Fibroblast of lung (primary cell): ENCODE results near the gene PRCC. TPM values are rescaled to one million over a fixed set of nuclear protein-coding genes. Genes with fewer than 3 reads are reported as not detected.

ENCODE experiments used
- DNase-seq, 2 donors: peaks; one replicate each; pipeline versions ENCODE4 v3.0.0 to v3.0.0-alpha.2; 2010; ENCODE audit warnings: low read depth in 2 of 2
- H2AFZ ChIP-seq: 2 replicates; pipeline ENCODE4 v1.5.1; 2012; ENCODE audit warnings: low read length, control low read depth, inconsistent platforms
- H3K27ac ChIP-seq: 2 replicates; pipeline ENCODE4 v1.5.1; 2011; ENCODE audit warnings: low read length, control low read depth; ENCODE audit not compliant: insufficient read depth
- H3K27me3 ChIP-seq: 2 replicates; pipeline ENCODE4 v1.5.1; 2011; ENCODE audit warnings: mild to moderate bottlenecking, low read length; ENCODE audit not compliant: control insufficient read depth, insufficient read depth
- H3K36me3 ChIP-seq: 2 replicates; pipeline ENCODE4 v1.5.1; 2011; ENCODE audit warnings: low read length; ENCODE audit not compliant: control insufficient read depth, insufficient read depth
- H3K4me1 ChIP-seq: 2 replicates; pipeline ENCODE4 v1.5.1; 2011; ENCODE audit warnings: low read length; ENCODE audit not compliant: control insufficient read depth, insufficient read depth; ENCODE audit errors: extremely low read depth
- H3K4me2 ChIP-seq: 2 replicates; pipeline ENCODE4 v1.5.1; 2011; ENCODE audit warnings: low read length, control low read depth; ENCODE audit not compliant: insufficient read depth; ENCODE audit errors: extremely low read depth
- H3K4me3 ChIP-seq, 4 experiments: fragments of 200-600 bp in 1 of 4; sonication (generic) in 1 of 4; replicated peaks in 1 of 4; 2 replicates each; pipeline ENCODE4 v1.5.1; 2011 to 2016; ENCODE audit warnings: low read length in 4 of 4, low read depth in 3 of 4, mild to moderate bottlenecking in 3 of 4, control low read depth in 2 of 4, inconsistent platforms in 1 of 4, mixed read lengths in 1 of 4; ENCODE audit not compliant: insufficient read depth in 1 of 4; ENCODE audit errors: control extremely low read depth in 1 of 4
- H3K79me2 ChIP-seq: 2 replicates; pipeline ENCODE4 v1.5.1; 2012; ENCODE audit warnings: mild to moderate bottlenecking, low read length, inconsistent platforms; ENCODE audit not compliant: control insufficient read depth, insufficient read depth
- H3K9ac ChIP-seq: 2 replicates; pipeline ENCODE4 v1.5.1; 2011; ENCODE audit warnings: mild to moderate bottlenecking, low read length, control low read depth; ENCODE audit not compliant: insufficient read depth
- H3K9me3 ChIP-seq: 2 replicates; pipeline ENCODE4 v1.5.1; 2012; ENCODE audit warnings: low read depth, low read length; ENCODE audit not compliant: control insufficient read depth, insufficient read depth
- H4K20me1 ChIP-seq: 2 replicates; pipeline ENCODE4 v1.5.1; 2011; ENCODE audit warnings: low read length; ENCODE audit not compliant: control insufficient read depth, insufficient read depth; ENCODE audit errors: extremely low read depth
- CTCF ChIP-seq, 2 donors: IDR thresholded peaks in 1 of 2; conservative IDR thresholded peaks in 1 of 2; 1 replicate in 1 of 2; 2 replicates in 1 of 2; pipeline ENCODE4 v1.5.1; 2011 to 2012; ENCODE audit warnings: low read length in 2 of 2, control low read depth in 1 of 2, inconsistent platforms in 1 of 2, low read depth in 1 of 2, mild to moderate bottlenecking in 1 of 2
- EZH2 ChIP-seq: IDR thresholded peaks from 2 replicates; pipeline ENCODE4 v1.5.1; 2012; ENCODE audit warnings: low read length, control low read depth, mild to moderate bottlenecking; ENCODE audit errors: missing control alignments
- polyA plus RNA-seq, 2 donors: library from polyadenylated mRNA; depleted of rRNA in 1 of 2; stranded (reverse) in 1 of 2; unstranded in 1 of 2; fragments of >200 nt; gene quantifications; 2 replicates each; pipeline ENCODE4 v1.2.1, GENCODE V29; 2011 to 2012; ENCODE audit warnings: missing spikeins in 1 of 2
- total RNA-seq: library from RNA; depleted of rRNA; stranded (reverse); fragments of >200 nt; gene quantifications from 2 replicates; pipeline ENCODE4 v1.2.1, GENCODE V29; 2014

Gene PRCC
- total and polyA plus RNA-seq, 2 donors (not counting 1 experiment from before 2014, with no cell fraction given): 13.2 to 52.0 TPM

- Histone ChIP-seq H3K4me3 (no peak overlapping the region), H3K36me3 (no peaks in the 10 kb centered on the region), H4K20me1 (no peaks in the 10 kb centered on the region), H2AFZ (no peak overlapping the region), H3K4me1 (no peaks in the 10 kb centered on the region), H3K9ac (no peak overlapping the region), H3K79me2 (no peaks in the 10 kb centered on the region), H3K27me3 (peaks cover 36% of the 10 kb centered on the region), H3K9me3 (no peaks in the 10 kb centered on the region), H3K4me2 (no peak overlapping the region), H3K27ac (no peak overlapping the region)
- DNase-seq: no peak
- no peak for TF ChIP-seq CTCF (conservative IDR thresholded peaks at IDR 0.05 in 1 of 2, IDR thresholded peaks at IDR 0.05 in 1 of 2; ENCODE audit: low read depth in 1 of 2, low read length in 2 of 2)
- TF ChIP-seq EZH2: no peak
Observed at GRCh38 chr1:156828400-156829124, 61.2 kb downstream of the PRCC start.

- Histone ChIP-seq H3K79me2 (no peaks in the 10 kb centered on the region), H3K4me1 (no peaks in the 10 kb centered on the region), H3K27ac (no peak overlapping the region), H3K4me3 (no peak overlapping the region), H4K20me1 (peaks cover 2% of the 10 kb centered on the region), H3K36me3 (no peaks in the 10 kb centered on the region), H2AFZ (no peak overlapping the region), H3K9ac (no peak overlapping the region), H3K4me2 (no peak overlapping the region), H3K27me3 (peaks cover 57% of the 10 kb centered on the region), H3K9me3 (no peaks in the 10 kb centered on the region)
- DNase-seq: no peak
- TF ChIP-seq CTCF (conservative IDR thresholded peaks at IDR 0.05 in 1 of 2, IDR thresholded peaks at IDR 0.05 in 1 of 2; ENCODE audit: low read depth in 1 of 2, low read length in 2 of 2) (no peak), EZH2 (no peak)
Observed at GRCh38 chr1:156832434-156832833, 65.1 kb downstream of the PRCC start.

- Histone ChIP-seq H3K4me3 (no peak overlapping the region), H3K36me3 (no peaks in the 10 kb centered on the region), H2AFZ (no peak overlapping the region), H3K27me3 (peaks cover 61% of the 10 kb centered on the region), H3K9me3 (no peaks in the 10 kb centered on the region), H3K4me1 (no peaks in the 10 kb centered on the region), H4K20me1 (peaks cover 2% of the 10 kb centered on the region), H3K9ac (no peak overlapping the region), H3K4me2 (no peak overlapping the region), H3K27ac (no peak overlapping the region), H3K79me2 (no peaks in the 10 kb centered on the region)
- DNase-seq: no peak
- TF ChIP-seq EZH2: no peak
- TF ChIP-seq CTCF (conservative IDR thresholded peaks at IDR 0.05 in 1 of 2, IDR thresholded peaks at IDR 0.05 in 1 of 2; ENCODE audit: low read depth in 1 of 2, low read length in 2 of 2): no peak
Observed at GRCh38 chr1:156833603-156834002, 66.3 kb downstream of the PRCC start.
